Right forelimb (tissue), 1 donor: ENCODE results near the gene SYT14.
"Not testable (repeated sequence)": the region's sequence is repeated elsewhere in the genome, so short reads cannot be mapped to it uniquely, and the experiment has no call there.

Experiments
- DNase-seq: peaks from one replicate; pipeline ENCODE4 v3.0.0-alpha.2; 2018

The SYT14 gene

DNA sequence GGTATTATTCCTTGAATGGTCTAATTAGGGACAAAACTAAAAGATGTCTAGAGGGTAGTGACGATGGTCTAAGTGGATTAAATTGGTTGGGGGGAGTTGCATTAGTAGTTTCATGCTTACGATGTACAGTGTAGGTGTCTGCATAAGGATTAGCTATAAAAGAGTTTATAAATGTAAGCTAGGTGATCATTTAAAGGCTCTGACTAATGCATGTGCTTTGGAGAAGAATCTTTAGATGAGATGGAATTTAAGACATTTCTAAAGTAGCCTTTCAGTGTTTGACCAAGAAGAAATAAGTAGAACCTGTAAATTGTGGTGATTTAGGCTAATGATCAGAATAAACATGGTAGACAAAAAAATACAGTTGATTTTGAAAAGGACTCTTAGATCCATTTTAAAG lies 7.4 kb downstream of the SYT14 start:
- DNase-seq: no peak

DNA sequence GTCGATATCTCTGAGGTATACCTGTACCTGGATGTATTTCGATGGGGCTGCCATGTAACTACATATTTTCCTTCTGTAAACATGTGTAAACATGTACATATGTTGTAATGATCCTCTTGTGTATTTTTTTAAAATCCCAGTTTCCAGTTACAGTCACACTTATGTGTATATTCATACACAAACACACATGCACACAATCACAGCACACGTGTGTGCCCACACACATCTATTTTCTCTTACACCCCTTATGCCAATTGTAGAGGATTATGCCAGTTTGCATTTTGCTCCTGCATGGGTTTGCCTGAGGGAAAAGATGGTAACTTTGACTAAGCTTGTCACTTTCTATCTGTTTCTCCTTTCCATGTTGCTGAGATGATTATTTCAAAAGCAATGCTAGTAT lies 10.1 kb downstream of the SYT14 start:
- no peak for DNase-seq

DNA sequence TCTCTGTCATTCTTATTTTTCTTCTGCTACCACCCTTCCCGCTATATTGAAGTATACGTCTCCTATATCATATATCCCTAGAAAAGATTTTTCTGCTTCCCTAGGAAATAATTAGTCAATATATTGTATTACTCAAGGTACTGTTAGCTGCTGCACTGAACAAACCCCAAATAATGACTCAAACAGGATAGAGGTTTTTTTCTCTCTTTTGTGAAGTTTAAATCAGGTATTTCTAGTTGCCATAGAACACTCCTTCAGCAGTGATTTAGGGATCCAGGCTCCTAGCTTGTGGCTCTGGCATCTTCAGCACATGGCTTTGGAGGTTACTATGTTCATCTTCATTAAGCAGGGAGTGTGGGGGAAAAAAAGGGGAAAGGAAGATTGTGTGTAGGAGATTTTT lies 18.1 kb downstream of the SYT14 start:
- no peak for DNase-seq

DNA sequence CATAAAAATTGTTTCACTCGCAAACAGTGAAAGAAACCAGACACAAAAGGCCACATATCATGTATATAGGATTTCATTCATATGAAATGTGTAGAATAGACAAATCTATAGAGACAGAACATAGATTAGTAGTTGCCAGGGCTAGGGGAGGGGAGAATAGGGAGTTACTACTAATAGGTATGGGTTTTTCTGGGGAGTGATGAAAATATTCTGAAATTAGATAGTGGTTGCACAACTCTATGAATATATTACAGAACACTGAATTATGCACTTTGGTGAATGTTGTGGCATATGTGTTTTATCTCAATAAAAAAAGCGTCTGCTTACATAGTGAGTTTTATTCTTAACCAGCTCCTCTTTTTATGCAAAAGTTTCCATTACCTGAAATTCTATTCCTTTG lies 21.6 kb downstream of the SYT14 start:
- DNase-seq: no peak

- DNase-seq: no peak
Measured at GRCh38 chr1:209960926-209961325, 22.9 kb downstream of the SYT14 start.

DNA sequence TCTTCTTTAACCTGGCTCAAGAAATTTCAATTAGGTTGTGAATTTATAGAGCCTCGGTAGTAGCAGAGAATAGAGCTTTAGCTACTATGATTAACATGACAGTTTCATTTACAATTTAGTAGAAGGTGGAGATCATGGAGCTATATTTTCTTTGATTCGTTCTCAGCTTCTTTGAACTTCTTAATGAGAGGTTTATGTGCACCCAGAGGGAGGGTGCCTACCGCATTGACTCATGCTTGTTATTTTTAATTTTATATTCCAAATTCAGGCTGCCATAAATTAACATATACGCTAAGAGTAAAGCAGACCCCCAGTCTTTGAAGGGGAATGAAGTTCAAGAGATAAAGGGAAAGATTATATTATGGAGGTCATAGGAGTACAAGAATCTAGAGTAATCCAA lies 24.4 kb downstream of the SYT14 start:
- DNase-seq: no peak

GRCh38 chr1:209962856-209963255 lies 24.8 kb downstream of the SYT14 start:
- DNase-seq: no peak

DNA sequence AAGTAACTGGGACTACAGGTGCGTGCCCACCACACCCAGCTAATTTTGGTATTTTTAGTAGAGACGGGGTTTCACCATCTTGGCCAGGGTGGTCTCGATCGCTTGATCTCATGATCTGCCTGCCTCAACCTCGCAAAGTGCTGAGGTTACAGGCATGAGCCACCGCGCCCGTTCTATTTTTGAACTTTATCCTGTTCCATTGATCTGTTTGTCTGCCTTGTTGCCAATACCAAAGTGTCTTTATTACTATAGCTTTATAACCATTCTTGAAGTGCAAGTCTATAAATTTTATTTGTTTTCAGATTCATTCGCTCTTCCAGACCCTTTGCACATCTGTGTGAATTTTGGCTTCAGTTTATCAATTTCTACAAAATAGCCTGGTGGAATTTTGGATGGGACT lies 28.0 kb downstream of the SYT14 start:
- DNase-seq: no peak

DNA sequence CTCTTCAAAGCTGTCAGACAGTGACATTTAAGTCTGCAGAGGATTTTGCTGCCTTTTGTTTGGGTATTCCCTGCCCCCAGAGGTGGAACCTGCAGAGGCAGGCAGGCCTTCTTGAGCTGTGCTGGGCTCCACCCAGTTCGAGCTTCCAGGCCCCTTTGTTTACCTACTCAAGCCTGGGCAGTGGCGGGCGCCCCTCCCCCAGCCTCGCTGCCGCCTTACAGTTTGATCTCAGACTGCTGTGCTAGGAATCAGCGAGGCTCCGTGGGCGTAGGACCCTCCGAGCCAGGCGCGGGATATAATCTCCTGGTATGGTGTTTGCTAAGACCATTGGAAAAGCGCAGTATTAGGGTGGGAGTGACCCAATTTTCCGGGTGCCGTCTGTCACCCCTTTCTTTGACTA lies 40.7 kb downstream of the SYT14 start:
- DNase-seq: not testable (repeated sequence)

DNA sequence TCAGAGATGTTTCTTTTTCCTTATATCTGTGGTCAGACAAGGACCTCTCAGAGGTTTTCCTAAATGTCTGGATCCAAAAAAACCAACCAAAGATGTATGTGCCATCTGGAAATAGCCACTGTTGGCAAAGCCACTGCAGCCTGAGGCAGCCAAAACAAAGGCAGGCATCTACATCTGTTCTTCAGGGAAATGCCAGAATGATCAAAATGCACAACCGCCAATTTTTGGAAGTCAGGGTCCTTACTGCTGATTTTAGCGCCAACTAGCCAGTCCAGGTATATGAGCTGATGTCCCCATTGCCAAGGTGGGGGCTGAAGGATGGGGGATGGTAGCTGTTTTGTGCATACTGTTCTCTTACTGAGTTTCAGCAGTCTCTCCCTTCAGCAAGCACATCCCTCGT lies 45.9 kb downstream of the SYT14 start:
- DNase-seq: no peak

DNA sequence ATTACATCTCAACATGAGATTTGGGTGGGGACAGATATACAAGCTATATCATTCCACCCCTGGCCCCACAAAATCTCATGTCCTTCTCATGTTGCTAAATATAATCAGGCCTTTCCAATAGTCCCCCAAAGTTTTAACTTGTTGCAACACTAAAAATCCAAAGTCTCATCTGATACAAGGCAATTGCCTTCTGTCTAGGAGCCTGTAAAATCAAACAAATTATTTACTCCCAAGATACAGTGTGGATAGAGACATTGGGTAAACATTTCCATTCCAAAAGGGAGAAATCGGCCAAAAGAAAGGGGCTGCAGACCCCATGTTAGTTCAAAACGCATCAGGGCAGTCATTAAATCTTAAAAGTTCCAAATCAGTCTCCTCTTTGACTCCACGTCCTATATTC lies 47.0 kb downstream of the SYT14 start:
- no peak for DNase-seq

GRCh38 chr1:209988706-209989105 lies 50.7 kb downstream of the SYT14 start:
- no peak for DNase-seq

- DNase-seq: no peak
Measured at GRCh38 chr1:209989525-209989924, 51.5 kb downstream of the SYT14 start.

- DNase-seq: no peak
Measured at GRCh38 chr1:209993061-209993830, 55.2 kb downstream of the SYT14 start.

DNA sequence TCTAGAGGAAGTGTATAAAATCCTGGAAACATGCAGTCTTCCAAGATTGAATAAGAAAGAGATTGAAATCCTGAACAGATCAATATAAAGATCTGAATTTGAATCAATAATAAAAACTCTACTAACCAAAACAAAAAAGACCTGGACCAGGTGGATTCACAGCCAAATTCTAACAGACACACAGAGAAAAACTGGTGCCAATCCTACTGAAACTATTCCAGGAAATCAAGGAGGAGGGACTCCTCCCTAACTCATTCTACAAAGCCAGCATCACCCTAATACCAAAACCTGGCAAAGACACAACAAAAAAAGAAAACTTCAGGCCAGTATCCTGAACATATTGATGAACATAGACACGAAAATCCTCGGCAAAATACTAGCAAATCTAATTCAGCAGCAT lies 58.3 kb downstream of the SYT14 start:
- DNase-seq: no peak

DNA sequence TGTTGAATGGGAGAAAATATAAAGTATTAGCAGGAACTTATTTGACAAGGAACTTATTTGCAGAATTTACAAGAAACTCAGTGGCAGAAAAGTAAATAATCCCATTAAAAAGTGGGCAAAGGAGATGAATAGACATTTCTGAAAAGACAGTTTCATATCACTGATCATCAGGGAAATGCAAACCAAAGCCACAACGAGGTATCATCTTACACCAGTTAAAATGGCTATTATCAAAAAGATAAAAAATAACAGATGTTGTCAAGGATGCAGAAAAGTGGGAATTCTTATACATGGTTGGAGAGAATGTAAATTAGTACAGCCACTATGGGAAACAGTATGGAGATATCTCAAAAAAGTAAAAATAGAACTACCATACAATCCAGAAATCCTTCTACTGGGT lies 61.0 kb downstream of the SYT14 start:
- DNase-seq: no peak

GRCh38 chr1:210001751-210002150 lies 63.7 kb downstream of the SYT14 start:
- DNase-seq: no peak

- no peak for DNase-seq
Measured at GRCh38 chr1:210003501-210003900, 65.5 kb downstream of the SYT14 start.

DNA sequence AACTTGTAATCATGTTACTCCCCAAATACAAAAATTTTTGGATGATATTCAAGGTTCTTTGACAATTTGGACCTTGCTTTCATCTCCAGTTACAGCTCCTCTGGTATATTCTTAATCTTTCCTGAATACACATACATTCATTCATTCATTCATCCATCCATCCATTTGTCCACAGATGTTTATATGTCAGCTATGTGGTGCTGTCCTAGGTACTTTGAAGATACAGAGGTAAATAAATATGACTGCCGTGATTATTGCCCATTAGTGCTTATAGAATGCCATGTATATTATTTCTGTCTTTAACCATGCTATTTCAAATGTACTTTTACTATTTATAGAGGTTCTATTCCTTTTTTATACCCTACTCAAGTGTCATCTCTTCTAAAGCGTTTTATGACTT lies 72.1 kb downstream of the SYT14 start:
- no peak for DNase-seq

DNA sequence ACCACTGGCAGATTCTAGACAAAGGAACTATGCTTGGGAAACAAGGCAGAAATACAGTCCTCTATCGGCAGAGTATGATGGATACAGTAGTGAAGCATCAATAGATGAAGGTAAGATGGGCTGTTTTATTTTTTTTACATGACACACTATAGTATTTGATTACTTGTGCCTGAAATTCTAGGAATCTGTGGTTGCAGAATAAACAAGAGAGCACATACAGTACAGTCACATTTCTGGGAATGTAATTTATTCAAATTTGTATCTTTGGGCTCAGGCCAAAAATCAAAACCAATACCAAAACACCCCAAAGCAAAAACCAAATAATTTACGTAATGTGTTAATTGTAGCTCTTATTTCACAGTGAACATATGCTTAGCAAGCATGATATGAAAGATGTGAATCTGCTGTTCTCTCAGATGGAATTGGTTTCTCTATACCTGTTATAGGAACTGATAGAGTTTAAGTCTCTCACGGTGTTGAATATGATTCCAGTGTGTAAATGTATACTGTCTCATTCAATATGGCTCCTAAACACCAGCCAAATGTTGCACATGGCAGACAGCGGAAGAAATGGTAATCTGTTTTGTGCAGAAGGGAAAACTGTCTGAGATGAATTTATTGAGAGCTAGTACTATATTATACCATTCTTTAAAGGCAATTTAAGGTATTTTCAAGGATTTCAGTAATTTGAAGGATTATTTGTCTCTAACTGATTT lies 83.3 kb downstream of the SYT14 start:
- no peak for DNase-seq

DNA sequence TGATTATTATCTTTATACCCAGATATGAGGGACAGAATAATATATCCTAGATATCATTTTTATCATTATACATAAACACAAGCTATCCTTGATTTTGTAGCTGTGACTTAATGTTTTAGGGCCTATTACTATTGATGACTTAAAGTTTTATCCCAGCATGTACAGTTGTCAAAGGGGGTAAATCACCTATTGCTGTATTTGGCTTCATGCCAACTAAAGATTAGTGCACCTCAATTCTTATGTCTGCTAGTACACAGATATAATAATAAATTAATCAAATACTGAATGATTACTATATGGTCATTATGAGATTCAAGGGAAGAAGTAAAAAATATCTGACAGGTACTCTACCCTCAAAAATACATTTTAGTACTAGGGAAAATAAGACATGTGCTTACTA lies 84.0 kb downstream of the SYT14 start:
- no peak for DNase-seq

GRCh38 chr1:210024282-210024681 lies 86.3 kb downstream of the SYT14 start:
- DNase-seq: no peak

DNA sequence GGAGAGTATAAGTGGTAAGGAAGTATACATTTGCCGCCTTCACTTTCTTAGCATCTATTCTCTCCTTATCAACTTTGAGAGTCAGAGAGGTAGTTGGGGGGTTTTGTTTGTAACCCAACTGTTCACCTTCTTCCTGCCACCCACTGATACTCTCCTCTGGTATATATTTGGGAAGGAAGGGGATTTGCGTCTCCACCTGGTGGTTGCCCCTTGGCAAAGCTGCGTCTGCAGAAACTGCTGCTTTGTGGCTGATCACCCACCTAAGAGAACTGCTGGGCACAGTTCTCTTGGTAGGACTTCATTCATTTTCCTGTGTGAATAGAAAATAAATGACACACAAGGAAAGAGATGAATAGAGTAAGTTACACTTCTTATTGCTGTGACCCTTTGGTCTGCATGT lies 87.0 kb downstream of the SYT14 start:
- no peak for DNase-seq

DNA sequence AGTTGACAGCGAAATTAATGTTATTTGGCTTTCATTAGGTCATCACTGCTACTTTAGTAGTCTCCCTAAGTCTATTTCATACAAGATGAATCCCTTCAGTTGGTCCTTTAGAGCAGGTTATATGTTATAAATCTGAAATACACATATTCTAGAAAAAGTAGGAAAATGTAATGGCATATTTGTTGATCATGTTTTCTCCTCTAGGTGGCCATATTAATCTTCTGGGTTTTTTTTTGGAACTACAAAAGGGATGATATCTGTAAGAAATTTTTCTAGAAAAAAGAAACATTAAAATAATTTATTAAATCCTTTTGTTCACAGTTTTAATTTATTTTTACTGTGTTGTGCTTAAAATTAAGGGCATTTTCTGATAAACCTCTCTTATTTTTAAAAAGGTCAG lies 87.9 kb downstream of the SYT14 start:
- no peak for DNase-seq

DNA sequence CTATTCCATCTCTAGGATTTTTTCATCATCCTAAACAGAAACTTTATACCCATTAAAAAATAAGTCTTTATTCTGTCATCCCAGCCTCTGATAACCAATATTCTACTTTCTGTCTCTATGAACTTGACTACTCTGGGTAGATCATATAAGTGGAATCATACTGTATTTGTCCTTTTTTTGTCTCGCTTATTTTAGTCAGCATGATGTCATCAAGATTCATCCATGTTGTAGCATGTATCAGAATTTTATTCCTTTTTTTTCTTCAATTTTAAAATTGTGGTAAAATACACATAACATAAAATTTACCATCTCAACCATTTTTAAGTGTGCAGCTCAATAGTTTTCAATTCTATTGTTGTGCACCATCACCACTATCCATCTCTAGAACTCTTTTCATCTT lies 90.0 kb downstream of the SYT14 start:
- DNase-seq: no peak
